ENCODE data around the gene FHAD1.

The FHAD1 gene

GRCh38 chr1:15210651-15211375 lies 36.2 kb upstream of the FHAD1 start:
- H3K27me3 ChIP-seq (replicated peaks): no peaks in the 10 kb centered on the region
- in situ Hi-C loops (cut with HindIII; ENCODE audit: low pct_ligation_motif_present, low sequenced_read_pairs): no loop called here
- no peak overlapping the region for H3K4me3 ChIP-seq (ENCODE audit: low read depth, low read length)
- no peak for DNase-seq
- no peak for TF ChIP-seq CTCF (IDR thresholded peaks at IDR 0.05; ENCODE audit: low read depth, low read length, missing control alignments)
- no peaks in the 10 kb centered on the region for H3K36me3 ChIP-seq (replicated peaks)
- H3K27ac ChIP-seq: no peak overlapping the region

- Histone ChIP-seq H3K36me3 (replicated peaks) (no peaks in the 10 kb centered on the region), H3K4me3 (ENCODE audit: low read depth, low read length) (no peak overlapping the region), H3K27me3 (replicated peaks) (no peaks in the 10 kb centered on the region), H3K27ac (no peak overlapping the region)
- TF ChIP-seq CTCF (IDR thresholded peaks at IDR 0.05; ENCODE audit: low read depth, low read length, missing control alignments): no peak
- DNase-seq: no peak
- in situ Hi-C loops (cut with HindIII; ENCODE audit: low pct_ligation_motif_present, low sequenced_read_pairs): no loop called here
Measured at GRCh38 chr1:15211424-15211823, 35.6 kb upstream of the FHAD1 start.

GRCh38 chr1:15212216-15212953 lies 34.6 kb upstream of the FHAD1 start:
- in situ Hi-C loops (cut with HindIII; ENCODE audit: low pct_ligation_motif_present, low sequenced_read_pairs): no loop called here
- no peak for TF ChIP-seq CTCF (IDR thresholded peaks at IDR 0.05; ENCODE audit: low read depth, low read length, missing control alignments)

GRCh38 chr1:15212954-15213291 lies 34.1 kb upstream of the FHAD1 start:
- Histone ChIP-seq H3K4me3 (ENCODE audit: low read depth, low read length) (no peak overlapping the region), H3K27me3 (replicated peaks) (no peaks in the 10 kb centered on the region), H3K36me3 (replicated peaks) (no peaks in the 10 kb centered on the region), H3K27ac (no peak overlapping the region)
- no peak for TF ChIP-seq CTCF (IDR thresholded peaks at IDR 0.05; ENCODE audit: low read depth, low read length, missing control alignments)
- in situ Hi-C loops (cut with HindIII; ENCODE audit: low pct_ligation_motif_present, low sequenced_read_pairs): no loop called here
- no peak for DNase-seq

More at GRCh38 chr1:15212216-15212953, 34.6 kb upstream of the FHAD1 start:
- H3K4me3 ChIP-seq (ENCODE audit: low read depth, low read length): no peak overlapping the region
- no peak overlapping the region for H3K27ac ChIP-seq
- no peaks in the 10 kb centered on the region for H3K36me3 ChIP-seq (replicated peaks)
- no peaks in the 10 kb centered on the region for H3K27me3 ChIP-seq (replicated peaks)
- DNase-seq: no peak

GRCh38 chr1:15213341-15213821 lies 33.6 kb upstream of the FHAD1 start:
- Histone ChIP-seq H3K36me3 (replicated peaks) (no peaks in the 10 kb centered on the region), H3K27ac (no peak overlapping the region), H3K4me3 (ENCODE audit: low read depth, low read length) (no peak overlapping the region), H3K27me3 (replicated peaks) (no peaks in the 10 kb centered on the region)
- TF ChIP-seq CTCF (IDR thresholded peaks at IDR 0.05; ENCODE audit: low read depth, low read length, missing control alignments): no peak
- DNase-seq: no peak
- in situ Hi-C loops (cut with HindIII; ENCODE audit: low pct_ligation_motif_present, low sequenced_read_pairs): no loop called here
